HG02759 (cell line): ENCODE data around the gene POLR2J.

ENCODE experiments used
- ATAC-seq: cut with Tn5 transposase; IDR thresholded peaks from one replicate; pipeline ENCODE4 v1.9.1; 2021; ENCODE audit warnings: mild to moderate bottlenecking, moderate library complexity; ENCODE audit not compliant: unreplicated experiment

The POLR2J gene

DNA sequence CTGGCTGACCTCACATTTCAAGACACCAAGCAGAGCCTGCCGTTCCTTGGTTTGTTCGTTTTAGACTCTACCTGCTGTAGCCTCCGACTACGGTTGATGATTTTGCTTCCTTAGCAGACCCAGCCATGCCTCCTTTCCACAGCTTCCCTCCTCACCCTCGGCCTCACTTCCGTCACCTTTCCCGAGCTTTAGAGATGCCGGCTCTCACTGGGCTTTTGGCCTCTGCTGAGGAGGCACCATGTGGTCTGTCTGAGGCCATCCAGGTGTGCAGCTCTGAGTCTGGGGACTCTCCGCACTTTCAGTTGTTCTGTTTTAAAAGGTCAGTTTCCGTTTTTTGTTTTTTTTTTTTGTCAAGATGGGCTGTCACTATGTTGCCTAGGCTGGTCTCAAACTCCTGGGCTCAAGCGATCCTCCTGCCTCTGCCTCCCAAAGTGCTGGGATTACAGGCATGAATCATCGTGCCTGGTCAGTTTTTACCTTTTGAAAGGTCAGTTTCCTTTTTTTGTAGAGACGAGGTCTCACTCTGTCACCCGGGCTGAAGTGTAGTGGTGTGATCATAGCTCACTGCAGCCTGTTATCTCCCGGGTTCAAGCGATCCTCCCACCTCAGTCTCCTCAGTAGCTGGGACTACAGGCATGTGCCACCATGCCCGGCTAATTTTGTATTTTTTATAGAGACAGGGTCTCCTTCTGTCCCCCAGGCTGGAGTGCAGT, 33.6 kb downstream of the POLR2J start:
- ATAC-seq: peak; percentile 36

DNA sequence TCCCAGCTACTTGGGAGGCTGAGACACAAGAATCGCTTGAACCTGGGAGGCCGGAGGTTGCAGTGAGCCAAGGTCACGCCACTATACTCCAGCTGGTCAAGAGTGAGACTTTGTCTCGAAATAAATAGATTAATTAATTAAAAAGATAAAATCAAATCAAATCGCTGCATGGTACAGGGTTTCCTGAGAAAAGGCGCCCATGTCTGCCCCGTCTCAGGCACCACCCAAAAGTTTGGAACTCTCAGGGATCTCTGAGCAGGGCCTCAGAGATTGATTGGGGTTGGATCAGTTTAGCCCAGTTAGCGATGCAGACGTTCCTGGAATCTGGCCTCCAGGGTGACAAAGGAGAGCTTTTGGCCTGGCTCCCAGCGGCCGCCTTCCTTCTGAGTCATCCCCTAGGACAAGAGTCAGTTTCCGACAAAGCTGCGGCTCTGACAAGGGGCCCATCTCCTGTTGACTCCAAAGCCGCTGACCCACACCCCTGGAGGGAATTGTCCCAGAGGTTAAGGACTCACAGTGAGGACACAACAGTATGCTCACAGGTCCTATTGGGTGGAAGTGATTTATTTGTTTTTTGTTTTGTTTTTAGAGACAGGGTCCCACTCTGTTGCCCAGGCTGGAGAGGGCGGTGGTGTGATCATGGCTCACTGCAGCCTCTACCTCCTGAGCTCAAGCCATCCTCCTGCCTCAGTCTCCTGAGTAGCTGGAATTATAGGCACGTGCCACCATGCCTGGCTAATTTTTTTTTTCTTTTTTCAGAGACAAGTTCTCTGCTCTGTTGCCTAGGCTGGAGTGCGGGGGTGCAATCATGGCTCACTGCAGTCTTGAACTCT, 38.5 kb downstream of the POLR2J start:
- no peak for ATAC-seq

DNA sequence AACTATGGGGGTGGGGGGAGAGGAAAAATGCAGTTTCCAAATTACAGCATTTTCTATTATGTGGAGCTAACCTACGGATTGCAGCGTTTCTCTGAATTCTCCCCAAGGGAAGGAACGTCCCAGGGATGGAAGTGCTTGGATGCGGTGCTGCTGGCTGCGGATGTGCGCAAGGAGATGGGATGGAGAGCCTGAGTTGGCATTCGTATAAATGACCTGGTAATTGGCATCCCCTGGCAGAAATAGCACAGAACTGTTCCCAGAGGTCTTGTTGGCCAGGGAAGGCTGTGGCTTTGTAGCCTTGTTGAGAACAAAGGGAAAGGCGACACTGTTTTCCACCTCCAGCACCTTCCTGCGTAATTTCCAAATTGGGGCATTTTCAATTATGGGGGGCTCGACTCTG, 42.6 kb downstream of the POLR2J start:
- no peak for ATAC-seq

DNA sequence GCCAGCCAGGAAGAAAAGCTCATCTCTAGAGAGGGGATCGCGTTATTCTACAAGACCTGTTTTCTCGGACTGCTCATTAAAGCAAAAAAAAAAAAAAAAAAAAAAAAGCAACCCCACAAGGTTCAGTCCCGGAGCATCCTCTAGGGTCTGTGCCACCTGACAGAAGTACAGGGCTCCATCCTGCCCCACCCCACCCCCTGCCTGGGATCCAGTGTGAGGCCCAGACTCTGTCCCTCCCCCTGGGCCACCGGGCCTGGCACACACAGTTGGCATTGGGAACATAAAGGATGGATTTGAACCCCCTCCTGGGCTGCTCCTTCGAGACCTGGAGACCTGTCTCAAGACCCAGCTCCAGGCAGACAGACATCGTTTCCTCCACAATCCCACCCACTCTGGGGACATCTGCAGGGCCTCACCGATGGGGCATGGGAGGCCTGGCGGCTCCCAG, 44.7 kb downstream of the POLR2J start:
- ATAC-seq: no peak

DNA sequence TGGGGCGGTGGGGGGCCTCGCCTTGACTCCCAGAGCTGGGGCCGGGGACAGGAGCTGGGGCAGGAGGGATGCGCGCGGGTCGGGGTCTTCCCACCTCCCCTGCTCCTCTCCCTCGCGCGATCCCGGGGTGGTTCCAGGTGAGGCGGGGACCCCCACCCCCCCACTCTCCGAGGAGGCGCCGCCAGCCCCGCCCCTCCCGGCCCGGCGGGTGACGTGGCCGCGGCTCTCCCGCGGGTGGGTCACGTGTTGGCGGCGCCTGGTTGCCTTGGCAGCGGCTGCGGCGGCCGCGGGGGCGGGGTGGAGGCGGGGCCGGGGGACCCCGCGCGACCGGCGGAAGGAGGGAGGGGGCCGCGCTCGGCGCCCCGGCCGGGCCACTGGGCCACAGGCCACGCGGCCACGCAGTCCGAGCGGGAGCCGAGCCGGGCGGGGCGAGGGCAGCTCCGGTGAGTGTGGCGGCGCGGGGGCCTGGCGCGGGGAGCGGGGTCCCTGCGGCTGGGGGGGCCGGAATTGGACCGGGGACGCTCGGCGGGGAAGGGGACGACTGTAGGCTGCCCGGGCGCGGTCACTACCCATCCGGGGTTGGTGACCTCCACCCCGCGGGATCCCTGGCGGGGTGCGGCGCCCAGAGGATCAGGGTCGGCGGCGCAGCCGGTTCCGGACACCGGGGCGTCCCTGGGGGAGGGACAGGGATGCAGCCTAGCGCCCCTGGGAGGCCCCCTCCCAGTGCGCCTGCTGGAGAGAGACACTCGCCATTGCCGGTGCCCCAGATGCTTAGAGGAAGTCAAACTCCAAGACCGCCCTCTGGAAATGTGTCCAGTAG, 45.3 kb downstream of the POLR2J start, which contains the start of gene ORAI2:
TSS of gene ORAI2 (plus strand) at position 357 of the 820 bp plus-strand sequence. CDS start 5,382 bp downstream, outside the sequence.
- peak; percentile 72 for ATAC-seq

DNA sequence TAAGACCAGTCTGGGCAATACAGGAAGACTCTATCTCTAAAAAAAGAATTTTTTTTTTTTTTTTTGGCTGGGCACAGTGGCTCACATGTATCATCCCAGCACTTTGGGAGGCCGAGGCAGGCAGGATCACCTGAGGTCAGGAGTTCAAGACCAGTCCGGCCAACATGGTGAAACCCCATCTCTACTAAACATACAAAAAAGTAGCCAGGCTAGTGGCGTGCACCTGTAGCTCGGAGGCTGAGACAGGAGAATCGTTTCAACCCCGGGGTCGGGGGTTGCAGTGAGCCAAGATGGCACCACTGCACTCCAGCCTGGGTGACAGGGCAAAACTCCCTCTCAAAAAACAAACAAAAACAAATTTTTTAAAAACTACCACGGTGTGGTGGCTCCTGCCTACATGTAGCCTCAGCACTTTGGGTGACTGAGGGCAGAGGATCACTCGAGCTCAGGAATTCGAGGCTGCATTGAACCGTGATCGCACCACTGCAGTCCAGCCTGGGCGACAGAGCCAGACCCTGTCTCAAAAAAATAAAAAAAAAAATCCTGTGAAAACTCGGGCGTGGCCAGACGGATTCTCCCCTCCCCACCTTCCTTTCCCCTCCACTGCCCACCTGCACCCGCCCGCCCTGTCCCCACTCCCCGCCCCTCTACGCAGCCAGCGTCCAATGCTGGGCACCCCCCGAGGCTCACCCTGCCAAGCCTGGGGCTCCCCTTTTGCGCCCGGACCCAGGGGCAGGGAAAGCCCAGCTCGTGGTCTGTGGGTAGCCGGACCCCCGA, 46.1 kb downstream of the POLR2J start:
- ATAC-seq: peak; percentile 42

DNA sequence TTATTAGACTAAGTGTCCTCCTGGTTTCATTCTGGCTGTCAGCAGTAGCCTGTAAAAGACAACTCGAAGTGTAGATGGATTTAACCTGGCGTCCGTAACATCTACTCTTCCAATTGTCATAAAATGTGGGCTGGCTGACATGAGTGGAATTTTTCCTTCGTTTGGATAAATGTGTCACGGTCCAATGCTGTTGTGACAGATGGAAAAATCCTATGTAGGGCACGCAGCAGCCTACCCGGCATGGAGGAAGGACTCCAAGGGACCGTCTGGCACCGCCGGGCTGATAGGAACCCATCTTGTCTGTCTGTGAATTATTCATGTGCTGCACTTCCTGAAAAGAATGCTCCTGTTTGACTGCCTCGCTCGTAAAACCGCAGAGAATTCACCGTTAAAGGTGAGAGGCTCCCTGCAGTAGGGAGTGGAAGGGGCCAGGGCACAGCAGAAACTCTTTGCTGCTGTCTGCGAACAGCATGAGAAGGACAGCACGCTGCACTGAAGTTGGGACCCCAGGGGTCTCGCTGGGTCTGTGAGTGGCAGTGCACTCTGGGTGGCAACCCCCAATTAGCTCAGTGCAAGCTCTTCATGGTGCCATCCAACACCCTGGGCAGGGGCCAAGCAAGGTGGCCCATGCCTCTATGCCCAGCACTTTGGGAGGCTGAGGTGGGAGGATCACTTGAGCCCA, 47.0 kb downstream of the POLR2J start:
- ATAC-seq: no peak

DNA sequence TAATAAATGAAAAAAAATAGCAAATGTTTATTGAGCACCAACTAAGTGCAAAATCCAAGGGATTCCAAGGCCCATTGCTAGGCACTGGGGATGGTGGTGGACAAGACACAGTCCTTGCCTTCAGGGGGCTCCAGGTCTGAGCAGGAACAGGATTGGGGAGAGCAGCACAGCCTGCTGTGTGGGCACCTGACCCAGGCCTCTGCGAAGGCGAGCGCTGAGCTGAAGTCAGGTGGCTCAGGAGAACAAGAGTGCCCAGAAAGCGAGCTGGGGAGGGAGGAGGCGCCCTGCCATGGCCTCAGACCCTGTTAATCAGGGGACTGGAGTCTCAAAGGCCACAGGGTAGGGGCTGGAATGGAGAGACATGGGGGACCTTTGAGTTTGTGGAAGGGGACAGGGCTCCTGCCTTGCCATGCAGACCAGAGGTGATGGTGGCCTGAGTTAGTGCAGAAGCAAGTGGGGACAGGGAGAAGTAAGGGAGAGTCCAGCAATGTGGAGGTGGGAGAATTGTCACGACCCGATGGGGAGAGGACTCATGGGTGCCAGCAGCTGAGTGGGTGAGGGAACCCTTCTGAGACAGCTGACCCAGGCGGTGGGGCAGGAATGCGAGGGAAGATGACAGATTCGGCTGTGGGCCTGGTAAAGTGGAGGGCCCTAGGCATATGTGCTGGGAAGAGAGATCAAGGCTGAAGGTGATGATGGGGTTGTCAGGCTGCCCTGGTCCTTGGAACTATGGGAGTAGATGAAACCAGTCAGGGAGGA, 49.4 kb downstream of the POLR2J start:
- ATAC-seq: no peak

DNA sequence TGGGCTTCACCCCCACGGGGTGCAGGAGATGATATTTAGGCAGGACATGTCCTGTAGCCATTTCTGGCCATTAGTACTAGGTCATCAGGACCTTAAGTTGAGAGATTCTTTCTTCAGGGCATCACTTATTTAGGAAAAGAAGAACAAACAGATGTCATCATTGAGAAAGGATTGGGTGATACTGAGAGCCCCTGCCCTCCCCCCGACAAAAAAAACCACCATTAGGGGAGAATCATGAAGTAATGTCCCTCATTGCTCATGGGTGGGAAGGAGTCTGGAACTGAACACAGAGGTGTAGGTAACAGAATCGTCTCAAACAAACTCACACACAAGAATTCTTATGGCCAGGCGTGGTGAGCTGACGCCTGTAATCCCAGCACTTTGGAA, 51.7 kb downstream of the POLR2J start:
- no peak for ATAC-seq

DNA sequence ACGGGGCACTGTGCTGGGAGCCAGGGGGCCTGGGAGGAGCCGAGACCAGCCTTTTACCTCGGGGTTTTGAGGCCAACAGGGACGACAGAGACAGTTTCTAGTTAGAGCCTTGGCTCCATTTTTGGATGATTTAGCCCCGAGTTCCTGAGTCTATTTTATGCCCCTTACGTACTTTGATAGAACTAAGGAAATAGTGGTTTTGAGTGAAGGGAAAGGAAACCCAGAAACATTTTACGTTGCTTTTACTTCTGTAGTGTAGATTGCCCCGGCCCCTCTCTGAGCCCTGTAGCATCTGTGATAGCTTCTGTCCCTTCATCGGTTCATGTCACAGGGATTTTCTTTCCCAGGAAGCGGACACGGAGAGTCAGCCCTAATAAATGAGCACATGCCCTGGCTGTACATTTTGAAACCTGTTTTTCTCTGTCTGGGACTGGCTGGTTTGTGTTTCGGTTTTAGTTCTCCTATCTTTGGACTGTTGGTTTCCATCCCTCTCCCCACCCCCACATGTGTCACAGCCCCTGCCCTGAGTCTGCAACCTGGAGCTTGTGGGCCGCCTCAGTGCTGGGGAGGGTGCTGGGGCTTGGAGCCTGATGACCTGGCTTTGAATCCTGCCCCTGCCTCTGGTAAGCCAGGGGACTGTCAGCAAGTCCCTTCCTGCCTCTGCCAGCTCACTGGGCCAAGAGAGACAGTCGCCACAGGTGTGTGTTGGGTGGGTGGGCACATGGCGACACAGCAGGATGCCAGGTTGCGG, 52.3 kb downstream of the POLR2J start:
- peak; percentile 66 for ATAC-seq

DNA sequence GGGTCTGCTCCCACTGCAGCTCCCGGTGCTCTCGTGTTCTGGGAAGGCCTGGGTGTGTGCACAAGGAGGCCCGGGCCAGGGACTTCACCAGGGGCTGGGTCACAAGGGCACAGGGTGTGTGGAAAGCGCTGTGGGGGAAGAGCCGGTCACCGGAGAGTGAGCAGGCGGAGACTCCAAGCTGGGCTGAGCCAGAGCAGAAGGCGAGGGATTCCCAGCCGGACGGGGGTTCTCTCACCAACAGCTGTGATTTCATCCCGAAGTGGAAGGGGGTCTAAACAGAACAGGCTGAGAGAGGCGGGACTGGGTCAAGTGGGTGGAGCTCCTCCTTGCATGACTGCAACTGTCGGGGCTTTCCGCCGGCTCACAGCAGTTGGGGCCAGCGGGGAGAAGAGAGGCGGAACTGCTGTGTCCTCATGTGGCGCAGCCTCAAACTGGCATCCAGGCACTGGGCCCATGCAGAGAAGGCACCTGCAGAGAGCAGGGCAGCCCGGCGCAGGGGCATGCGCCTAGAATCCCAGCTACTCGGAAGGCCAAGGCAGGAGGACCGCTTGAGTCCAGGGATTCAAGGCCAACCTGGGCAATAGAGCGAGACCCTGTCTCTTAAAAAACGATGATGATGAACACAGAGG, 53.0 kb downstream of the POLR2J start:
- ATAC-seq: peak; percentile 62

DNA sequence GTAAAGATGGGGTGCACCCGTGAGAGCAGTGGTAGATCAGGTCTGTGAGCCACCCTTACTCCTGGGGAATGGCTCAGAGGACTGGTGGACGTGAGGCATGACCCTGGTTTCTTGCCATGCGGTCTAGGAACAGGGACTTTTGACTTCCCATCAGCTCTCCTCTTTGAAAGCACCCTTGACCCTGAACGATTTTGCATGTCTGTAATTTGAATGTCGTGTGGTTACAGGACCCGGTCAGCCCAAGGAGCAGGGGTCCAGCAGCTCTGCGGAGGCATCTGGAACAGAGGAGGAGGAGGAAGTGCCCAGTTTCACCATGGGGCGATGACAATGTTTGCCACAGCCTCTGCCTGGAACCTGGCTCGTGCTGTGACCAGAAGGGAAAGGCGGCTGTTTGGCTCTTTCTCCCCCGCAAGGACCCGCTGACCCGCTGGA, 53.9 kb downstream of the POLR2J start:
- ATAC-seq: peak; percentile 28

DNA sequence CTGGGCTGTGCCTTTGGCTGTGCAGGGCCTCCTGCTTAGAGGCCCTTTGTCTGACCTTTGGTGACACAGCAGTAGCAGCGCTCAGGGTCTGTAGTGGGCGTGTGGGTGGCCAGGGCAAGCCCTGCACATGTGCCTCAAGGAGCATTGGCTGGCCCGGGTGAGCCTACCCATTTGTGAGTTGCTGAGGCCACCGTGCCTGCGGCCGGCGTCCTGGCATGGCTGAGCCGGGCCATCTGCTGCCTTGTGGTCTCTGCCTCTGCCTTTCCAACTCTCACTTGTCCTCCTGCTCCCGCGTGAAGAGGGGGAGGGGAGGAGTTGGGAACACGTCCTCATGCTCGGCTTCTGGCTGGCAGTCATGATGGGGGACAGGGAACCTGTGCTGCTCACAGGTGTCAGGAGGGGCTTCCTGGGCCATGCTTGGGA, 54.6 kb downstream of the POLR2J start:
- ATAC-seq: no peak
